HEK293T (cell line): ENCODE data around the gene GRPEL1.

Experiments
- BHLHE40 ChIP-seq: fragments of 450-650 bp; IDR thresholded peaks from 2 replicates; pipeline ENCODE4 v1.6.1; 2016; ENCODE audit warnings: mild to moderate bottlenecking, moderate library complexity, borderline replicate concordance
- CTBP1 ChIP-seq: fragments of 450-650 bp; IDR thresholded peaks from 2 replicates; pipeline ENCODE4 v1.6.1; 2016; ENCODE audit warnings: borderline replicate concordance
- ELF4 ChIP-seq: fragments of 450-650 bp; IDR thresholded peaks from 2 replicates; pipeline ENCODE4 v1.6.1; 2017; ENCODE audit warnings: antibody characterized with exemption
- FOXA1 ChIP-seq: fragments of 450-650 bp; IDR thresholded peaks from 2 replicates; pipeline ENCODE4 v1.6.1; 2016; ENCODE audit warnings: mild to moderate bottlenecking
- FOXK2 ChIP-seq: fragments of 450-650 bp; IDR thresholded peaks from 2 replicates; pipeline ENCODE4 v1.6.1; 2016; ENCODE audit warnings: mild to moderate bottlenecking
- FOXM1 ChIP-seq: fragments of 450-650 bp; IDR thresholded peaks from 2 replicates; pipeline ENCODE4 v1.6.1; 2017; ENCODE audit warnings: mild to moderate bottlenecking, borderline replicate concordance
- HDGF ChIP-seq: fragments of 450-650 bp; IDR thresholded peaks from 2 replicates; pipeline ENCODE4 v1.6.1; 2017; ENCODE audit warnings: antibody characterized with exemption, borderline replicate concordance
- NFRKB ChIP-seq: fragments of 450-650 bp; IDR thresholded peaks from 2 replicates; pipeline ENCODE4 v1.6.1; 2016; ENCODE audit warnings: mild to moderate bottlenecking, moderate library complexity
- SP1 ChIP-seq: fragments of 450-650 bp; IDR thresholded peaks from 2 replicates; pipeline ENCODE4 v1.6.1; 2017
- ZNF384 ChIP-seq: fragments of 450-650 bp; IDR thresholded peaks from 2 replicates; pipeline ENCODE4 v1.6.1; 2016

DNA sequence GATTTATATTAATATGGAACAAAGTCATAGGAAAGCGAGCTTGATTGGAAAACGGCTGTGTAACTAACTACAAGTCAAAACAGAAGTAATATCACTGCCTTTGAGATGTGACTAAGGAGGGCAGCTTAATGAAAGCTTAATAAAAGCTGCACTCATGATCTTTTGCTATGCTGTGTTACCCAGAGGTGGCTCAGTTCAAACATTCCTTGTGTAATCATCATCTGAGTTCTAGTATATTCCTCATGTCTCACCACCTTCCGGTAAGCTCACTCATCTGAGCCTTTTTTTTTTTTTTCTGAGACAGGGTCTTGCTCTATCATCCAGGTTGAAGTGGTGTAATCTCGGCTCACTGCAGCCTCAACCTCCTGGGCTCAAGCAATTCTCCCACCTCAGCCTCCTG is 5.0 kb downstream of the GRPEL1 start:
- TF ChIP-seq FOXM1 (no peak), FOXA1 (no peak), BHLHE40 (no peak), ELF4 (no peak), HDGF (no peak), ZNF384 (no peak), FOXK2 (no peak), SP1 (no peak), NFRKB (no peak), CTBP1 (no peak)
